HG02610 (cell line): ENCODE results near the gene SLC7A1.

Source experiments
- ATAC-seq: cut with Tn5 transposase; IDR thresholded peaks from one replicate; pipeline ENCODE4 v1.9.1; 2021; ENCODE audit warnings: mild to moderate bottlenecking, moderate library complexity; ENCODE audit not compliant: unreplicated experiment

The SLC7A1 gene

DNA sequence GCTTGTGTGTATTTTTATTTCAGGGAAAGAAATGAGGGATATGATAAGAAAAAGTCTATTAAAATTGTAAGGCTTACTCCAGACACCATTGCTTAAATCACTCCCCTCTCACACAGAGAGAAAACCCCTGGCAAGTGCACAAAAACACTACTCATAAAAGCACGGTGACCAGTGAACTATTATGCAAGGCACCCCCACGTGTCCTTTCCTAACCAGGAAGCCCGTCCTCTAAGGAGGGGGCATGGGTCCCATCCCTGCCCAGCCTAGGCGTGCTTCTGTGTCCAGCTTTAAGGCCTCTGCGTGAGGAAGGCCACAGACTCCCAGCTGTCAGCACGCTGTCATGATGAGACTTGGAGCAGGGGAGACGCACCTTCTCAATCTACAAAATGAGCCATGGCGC is 83.5 kb downstream of the SLC7A1 start:
- ATAC-seq: no peak

DNA sequence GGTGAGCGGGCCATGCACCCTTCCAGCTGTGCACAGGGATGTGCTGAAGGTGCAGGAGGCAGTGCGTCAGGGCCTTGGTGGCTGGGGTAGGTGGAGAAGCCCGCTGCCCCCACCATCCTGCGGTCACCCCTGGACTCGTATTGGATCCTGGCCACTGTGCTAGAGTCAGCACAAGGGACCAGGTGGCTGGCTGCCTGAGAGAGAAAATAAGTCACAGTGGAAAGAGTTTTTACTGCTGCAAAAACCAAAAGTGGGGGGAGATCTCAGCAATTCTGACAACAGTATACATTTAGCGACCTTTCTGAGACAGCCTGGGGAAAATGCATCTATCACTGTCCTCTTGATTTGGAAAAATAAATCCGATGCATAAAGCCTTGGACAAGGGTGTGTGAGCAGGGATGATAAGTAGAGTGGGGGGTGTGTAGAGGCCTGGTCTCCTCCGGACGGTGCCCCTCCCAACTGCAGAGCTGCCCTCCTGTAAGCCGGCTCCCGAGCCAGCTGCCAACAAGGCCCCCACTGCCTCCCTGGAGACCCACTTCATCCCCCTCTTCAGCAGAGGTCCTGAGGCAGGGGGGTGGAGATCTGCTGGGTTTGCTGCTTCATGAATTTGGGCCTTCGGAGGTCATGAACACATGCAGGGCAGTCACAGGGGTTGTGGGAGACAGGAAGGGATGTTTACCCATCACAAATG is 84.2 kb downstream of the SLC7A1 start:
- no peak for ATAC-seq

DNA sequence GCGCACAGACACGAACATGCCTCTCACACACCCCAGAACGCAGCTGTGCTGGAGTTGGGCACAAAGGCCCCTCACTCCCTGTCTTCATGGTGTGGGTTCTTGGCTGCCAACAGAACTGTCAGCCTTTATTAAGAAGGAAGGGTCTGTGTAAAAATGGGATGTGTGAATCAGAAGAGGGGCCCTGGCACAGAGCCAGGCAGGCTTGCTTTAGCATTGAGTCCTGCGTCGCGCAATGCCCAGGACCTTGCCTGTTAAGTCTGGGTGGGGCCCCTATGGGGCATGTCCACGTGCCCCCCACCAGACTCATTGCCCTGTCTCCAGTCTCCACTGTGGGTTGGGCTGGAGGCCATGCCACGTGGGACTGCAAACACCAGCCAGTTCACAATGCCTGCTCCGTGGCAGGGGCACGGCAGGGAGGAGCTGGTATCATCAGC is 84.8 kb downstream of the SLC7A1 start:
- ATAC-seq: no peak

DNA sequence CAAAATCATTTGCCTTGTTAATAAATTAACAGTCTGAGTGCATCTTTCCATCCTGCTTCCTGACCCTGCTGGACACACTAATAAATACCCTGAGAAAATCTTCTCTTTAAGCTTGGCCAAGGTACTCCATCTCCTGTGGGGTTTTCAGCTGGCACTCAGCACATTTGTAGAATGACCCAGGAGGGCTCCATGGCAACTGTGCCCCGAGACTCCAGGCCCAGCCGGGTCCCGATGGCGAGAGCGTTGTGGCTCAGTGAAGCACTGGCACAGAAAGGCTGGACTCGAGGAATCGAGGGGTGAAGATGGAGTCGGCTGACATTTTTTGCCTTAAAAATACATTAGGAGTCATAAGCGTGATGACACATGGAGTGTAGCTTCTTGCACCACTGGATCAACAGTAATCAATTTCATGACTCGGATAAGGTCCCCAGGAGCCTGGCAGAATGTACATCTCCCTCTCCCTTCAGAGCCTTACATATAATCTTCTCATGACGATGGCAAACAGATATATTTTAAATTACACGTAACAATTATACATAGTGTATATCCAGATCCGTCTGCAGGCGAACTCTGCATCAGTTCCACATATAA is 85.4 kb downstream of the SLC7A1 start:
- no peak for ATAC-seq

DNA sequence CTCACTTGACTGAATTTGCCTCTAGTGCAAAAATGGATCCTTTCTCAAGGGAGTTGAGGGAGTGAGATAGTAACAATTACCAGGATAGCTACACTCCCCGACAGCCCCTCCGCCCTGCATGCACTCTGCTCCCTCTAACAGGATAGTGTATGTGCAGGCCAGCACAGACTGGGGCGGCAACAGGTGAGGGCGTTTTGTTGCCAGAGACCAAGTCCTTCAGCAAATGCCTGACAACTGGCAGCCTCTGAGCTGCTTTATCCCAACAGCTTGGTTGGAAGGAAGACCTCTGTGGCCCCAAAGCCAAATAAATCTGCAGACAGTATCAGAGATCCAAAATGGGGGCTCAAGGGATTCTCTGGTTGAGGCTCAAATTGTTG is 86.6 kb downstream of the SLC7A1 start:
- no peak for ATAC-seq

DNA sequence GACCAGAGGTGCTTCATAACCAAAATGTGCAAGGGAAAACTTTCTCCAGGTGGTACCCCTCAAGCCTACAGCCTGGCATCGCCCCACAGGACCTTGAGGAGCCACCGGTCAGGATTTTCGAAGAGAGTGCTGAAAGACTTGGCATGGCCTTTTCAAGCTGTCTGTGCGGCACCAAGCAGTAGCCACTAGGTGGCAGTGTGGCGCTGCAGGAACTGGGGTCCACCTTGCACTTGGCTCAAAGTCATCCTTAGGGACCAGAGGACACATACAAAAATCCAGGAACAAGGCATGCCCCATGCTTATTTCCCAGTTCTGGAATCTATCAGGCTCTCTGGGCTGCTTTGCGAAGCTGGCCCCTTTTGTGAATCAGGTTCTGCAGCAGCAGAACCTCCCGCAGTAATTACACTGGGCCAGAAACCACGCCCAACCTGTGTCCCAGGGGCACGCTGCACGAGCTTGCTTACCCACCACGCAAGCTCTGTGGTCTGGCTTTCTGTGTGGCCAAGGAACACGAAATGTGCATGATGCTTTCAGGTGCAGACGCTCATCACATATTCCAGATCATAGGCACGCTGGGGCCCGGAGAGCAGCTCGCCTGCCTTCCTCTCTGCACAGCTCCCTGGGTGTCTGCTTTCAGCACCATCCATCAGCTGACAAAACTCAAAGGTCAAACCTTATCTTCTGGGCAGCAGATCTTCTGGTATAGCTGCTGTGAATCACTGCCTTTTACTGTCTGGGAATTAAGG is 87.2 kb downstream of the SLC7A1 start:
- ATAC-seq: peak; percentile 61

DNA sequence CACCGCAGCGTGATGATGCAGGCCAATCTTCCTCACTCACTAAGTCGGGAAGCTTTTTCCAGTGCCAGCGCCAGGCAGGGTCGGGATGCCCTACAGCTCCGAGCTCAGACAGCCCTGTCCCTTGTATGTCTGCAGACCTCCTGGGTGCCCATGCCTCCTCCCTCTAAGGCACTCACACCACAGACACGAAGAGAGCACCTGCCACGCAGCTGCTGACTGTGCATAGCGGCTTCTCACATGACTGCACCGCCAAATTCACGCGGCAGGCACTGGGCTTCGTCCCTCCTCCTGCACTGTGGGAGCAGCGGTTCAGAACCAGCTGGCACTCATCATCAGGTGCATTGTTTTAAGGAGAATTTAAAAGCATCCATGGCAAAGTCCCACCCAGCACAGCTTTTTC is 88.1 kb downstream of the SLC7A1 start:
- ATAC-seq: no peak

DNA sequence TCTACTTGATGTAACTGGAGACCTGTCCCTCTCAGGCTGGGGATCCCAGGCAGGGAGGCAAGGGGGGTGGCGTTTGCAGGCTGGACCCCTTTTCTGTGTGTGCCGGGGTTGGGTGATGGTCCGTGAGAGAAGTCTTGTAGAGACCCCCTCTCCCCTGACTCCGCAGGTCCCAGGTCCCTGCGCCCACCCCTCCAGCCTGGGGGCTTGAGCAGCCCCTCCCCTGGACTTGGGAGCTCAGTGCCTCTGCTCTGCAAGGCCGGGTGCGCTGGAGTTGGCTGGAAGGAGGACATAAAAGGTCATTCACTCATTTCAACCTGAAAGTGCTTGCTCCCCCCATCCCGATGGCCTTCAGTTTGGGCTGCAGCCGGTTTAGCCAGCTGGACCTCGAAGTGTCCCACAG is 89.5 kb downstream of the SLC7A1 start:
- no peak for ATAC-seq

DNA sequence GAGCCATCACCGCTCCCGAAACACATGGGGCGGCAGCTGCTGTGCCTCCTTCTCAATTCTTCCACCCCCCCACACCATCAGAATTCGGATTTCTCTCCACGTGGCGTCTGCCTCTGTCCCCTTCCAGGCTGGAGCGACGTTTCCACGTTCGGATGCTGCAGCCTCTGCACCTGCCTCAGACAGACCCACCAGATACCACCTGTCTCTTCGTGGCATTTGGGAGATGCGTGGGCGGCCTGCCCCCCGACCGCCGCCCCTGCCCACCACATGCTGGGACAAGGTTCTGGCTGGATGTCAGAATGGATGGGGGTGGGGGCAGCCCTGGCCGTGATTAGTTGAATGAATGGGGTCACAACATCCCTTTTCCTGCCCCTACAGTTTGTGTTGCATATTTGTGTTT is 90.0 kb downstream of the SLC7A1 start:
- ATAC-seq: no peak

DNA sequence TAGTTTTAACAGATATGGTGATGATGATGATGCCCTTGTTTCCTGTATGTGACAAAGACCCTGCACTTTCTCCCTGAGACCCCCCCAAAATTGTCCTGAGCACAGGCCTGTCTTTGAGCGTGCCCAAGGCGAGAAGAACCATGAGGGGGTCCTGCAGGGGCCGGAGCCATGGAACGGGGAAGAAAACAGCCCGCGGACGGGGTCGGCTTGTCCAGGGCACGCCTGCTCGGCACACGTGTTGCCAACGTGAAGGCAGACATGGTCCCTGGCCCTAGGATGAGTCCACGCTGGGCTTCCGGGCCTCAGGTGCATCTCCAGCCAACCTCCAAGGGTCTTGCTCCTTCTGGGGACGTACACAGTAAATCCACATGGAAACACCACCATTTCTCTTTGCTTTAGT is 90.8 kb downstream of the SLC7A1 start:
- no peak for ATAC-seq

DNA sequence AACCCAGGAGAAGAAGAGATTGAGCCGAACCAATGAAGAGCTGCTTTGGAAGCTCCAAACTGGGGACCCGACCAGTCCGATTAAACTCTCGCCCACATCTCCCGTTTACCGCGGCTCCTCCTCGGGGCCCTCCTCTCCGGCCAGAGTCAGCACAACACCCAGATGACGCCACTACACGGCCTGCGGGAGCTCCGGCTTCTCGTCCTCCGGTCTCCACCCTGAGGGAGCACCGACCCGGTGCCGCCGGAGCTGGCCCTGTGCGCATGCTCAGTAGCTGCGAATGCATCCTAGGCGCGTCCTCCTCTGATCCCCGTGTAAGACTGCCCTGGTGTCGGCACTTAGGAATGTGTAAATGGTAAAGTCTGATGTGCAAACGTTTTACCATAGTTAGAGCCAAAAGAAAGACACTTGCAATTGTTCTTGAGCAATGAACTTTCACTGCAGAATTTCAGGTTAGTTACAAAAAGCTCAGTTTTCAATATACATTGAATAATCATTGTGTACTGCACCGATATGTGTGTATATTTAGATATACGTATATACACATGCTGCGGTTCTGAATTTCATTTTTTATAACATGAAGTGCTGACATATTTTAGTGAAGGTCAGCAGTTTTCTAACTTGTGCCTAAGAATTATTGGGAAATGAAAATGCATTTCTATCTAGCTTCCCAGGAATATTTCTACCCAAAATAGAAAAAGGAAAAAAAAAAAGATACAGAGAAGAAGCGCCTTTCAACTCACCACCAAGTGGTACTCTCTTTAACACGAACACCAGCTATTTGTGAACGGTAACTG is 92.2 kb downstream of the SLC7A1 start:
- ATAC-seq: no peak

DNA sequence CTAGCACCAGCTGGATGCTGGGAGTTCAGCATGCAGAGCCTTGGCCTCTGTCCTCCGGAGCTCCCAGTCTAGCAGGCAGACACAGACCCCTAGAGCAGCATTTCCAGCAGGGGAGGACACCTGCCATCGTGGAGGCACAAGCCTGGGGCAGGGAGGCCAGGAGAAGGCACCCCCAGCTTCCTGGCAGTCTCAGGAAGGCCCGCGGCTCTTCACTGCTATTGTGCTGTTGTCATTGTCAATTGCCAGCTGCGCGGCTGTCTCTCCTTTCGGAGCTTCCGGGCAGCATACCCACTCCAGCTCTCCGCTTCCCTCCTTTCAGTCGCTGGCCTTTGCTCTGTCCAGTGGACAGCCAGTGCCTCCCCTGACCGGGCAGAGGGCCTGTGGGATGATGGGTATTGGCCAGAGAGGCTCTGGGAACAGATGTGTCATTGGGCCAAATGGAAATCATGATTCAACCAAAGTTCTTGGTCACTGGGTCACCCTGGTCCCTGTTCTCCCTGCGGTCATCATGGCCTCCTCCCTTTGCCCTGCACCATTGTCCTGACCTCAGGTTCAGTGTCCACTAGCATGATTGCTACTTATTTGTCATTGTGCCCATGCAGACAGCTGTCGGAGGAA is 93.0 kb downstream of the SLC7A1 start:
- no peak for ATAC-seq

DNA sequence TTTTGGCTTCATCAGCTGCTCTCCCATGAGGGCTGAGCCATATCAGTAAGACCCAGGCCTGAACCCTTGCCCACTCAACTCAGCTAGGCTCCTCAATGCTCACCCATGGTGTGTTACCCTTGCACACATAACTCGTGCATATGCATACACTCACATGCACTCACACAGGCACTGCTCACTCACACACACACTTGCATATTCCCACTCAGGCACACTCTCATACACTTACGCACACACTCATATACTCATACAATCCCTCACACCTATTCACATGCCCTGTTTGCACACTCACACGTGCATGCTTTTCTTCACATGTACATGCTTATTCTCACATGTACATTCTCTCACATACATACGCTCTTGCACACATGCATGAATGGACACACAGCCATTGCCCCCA is 93.8 kb downstream of the SLC7A1 start:
- no peak for ATAC-seq

DNA sequence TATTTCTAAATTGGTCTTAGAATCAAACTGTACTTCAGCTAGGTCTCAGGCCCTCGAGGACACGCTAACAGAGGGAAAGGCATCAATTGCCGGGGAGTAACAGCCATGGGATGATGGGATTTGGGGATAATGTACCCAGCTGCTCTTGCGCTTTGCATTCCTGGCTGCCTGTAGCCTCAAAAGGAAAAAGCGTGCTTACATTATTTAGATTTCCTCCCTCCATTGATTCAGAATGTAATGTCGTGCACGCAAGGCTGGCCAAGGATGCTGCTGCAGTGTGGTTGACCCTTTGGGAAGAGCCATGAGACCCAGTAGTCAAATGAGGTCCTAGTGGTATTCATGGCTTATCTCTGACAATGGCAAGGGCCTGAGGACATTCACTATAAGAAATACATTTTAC is 95.1 kb downstream of the SLC7A1 start:
- ATAC-seq: no peak

DNA sequence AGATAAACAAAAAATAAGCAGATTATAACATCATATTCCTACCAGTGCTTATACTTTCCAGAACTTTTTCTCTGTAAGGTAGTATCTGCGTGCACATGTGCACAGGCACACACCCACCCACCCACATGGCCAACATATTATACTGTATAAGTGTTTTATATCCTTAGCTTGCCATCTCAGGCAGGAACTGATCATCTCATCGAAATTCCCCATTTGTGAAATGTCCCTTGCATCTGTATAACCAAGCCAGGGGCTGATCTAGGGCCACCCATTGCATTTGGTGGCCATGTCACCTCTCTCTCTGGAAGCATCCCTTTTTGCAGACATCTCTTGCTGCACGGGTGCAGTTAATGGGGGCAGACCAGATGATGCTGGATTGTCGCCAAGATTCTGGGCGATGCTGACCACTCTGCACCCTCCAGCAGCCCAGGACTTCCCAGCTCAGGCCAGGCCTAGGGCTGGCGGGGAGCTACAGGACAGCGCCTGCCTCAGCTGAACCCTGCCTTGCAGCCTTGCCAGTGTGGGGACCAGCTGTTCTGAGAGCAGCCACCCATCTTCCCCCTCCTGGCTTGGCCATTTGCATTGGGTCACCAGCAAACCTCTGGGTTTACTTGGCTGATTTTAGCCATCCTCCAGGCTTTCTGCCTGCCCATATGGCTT is 95.9 kb downstream of the SLC7A1 start:
- ATAC-seq: no peak

DNA sequence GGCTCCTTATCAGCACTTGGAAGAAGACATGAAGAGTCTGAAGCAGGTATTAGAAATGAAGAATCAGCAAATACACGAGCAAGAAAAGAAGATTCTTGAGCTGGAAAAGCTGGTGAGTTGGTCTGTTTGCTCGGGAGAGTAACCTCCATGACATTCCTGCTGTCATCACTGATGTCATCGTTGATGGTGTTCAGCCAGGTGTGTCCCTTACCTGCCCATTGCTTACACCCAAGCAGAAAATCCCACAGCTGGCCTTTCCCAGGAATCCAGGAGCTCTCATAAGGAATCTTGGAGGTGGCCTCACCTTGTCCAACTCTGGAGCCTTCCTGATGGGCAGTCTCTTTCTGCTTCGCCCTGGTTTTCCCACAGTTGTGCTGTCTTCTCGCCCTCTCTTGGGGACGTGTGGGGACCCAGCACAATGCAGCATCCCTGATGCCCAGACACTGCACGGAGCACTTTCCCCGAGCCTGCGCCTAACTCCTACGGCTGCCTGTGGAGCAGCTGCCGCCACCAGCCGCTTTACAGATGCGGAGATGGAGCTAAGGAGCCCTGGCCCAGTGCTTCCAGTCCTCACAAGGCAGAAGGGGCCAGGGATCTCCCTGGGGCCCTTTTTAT is 97.0 kb downstream of the SLC7A1 start:
- ATAC-seq: no peak

DNA sequence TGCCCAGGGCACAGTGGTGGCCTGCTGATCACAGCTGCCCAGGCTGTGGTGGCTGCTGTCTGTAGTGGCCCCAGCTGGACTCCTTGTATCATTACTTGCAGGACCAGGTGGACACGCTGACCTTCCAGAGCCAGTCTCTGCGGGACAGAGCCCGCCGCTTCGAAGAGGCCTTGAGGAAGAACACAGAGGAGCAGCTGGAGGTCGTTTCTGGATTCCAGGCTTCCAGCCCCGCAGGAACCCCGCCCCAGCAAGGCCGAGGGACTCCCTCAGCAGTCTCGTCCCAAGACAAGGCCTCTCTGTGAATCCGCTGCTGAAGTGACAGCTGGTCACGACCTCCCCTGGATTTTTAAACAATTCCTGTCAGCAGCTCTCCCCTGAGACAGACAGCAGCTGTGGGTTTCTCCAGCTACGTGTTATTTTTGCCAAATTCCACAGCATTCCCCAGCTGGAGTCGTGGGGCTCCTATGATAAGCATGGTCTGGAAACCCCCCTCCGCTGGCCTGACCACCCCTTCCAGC is 98.3 kb downstream of the SLC7A1 start:
- ATAC-seq: no peak

DNA sequence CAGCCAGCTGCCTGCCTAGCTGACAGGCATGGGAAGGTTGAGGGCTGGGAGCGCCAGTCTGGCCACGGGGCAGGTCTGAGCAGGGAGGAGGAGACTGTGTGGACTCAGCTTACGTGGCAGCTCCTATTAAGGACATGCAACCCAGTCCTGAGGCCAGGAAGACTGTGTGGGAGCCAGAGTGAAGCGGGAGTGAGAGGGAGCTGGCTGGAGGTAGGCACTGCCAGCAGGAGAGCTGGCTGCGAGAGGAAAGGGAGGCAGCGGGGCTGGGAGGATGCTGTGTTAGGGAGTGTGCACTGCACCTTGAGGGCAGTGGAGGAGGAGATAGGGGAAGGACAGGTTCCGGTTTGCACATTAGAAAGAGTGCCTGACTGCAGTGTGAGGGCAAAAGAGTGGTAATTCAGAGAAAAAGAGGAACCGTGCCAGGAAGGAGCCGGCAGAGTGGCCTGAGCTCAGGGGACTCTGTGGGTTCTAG is 99.2 kb downstream of the SLC7A1 start:
- ATAC-seq: no peak

DNA sequence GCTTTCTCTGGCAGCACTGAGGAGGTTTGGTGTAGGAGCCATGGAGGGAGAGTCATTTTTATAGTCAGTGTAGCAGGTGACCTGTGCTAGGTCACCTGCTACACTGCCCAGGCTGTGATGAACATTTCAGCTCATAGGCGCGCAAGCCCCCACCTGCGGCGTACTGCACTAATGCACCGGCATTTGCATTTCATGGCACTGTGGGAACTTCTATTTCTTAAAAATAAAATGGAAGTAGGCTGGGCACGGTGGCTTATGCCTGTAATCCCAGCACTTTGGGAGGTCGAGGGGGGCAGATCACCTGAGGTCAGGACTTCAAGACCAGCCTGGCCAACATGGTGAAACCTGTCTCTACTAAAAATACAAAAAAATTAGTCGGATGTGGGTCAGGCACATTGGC is 101.0 kb downstream of the SLC7A1 start:
- ATAC-seq: no peak

DNA sequence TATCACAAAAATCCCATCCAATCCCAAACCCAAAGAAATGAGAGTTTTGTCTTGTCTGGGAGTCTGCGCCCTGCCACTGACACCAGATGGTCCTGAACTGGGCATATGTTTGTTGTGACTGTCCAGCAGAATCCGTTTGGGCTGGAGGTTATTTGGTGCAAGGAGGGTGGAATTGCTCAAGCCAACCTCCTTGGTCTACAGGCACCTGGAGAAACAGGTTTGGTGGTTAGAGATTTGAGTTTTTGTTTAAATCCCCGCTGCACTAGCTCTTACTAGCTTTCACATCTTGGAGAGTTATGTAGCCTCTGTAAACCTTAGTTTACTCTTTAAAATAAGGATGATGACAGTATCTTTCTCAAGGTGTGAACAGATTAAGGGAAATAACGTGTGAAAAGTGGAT is 101.7 kb downstream of the SLC7A1 start:
- ATAC-seq: no peak
